Measurements from ENCODE around the gene C16orf46. TPM values are rescaled to one million over a fixed set of nuclear protein-coding genes. Genes with fewer than 3 reads are reported as not detected.

Gene C16orf46
- total RNA-seq, 6 experiments from 2014 or later = 0.23 to 1.2 (median 0.35) TPM

- H3K27me3 Mint-ChIP-seq (ENCODE audit: insufficient read depth) = peaks cover 3% of the 10 kb centered on the region
- no peaks in the 10 kb centered on the region for H3K9me3 Mint-ChIP-seq
- no peaks in the 10 kb centered on the region for H3K36me3 Mint-ChIP-seq (ENCODE audit: low read depth)
- H3K4me1 Mint-ChIP-seq (ENCODE audit: low read depth) = peaks cover 18% of the 10 kb centered on the region
- no peak for DNase-seq
- H3K4me3 Mint-ChIP-seq = peak overlapping the region; percentile 87
- no peak for TF ChIP-seq CTCF (IDR thresholded peaks at IDR 0.05)
- H3K27ac Mint-ChIP-seq = 0 out of 2 replicates have a peak overlapping the region, but pooled peaks have one; percentile 58
Measured at GRCh38 chr16:81094771-81095251, 17.8 kb upstream of the C16orf46 start.

- H3K36me3 Mint-ChIP-seq (ENCODE audit: low read depth) = no peaks in the 10 kb centered on the region
- H3K27me3 Mint-ChIP-seq (ENCODE audit: insufficient read depth) = no peaks in the 10 kb centered on the region
- no peak for DNase-seq
- H3K9me3 Mint-ChIP-seq = no peaks in the 10 kb centered on the region
- TF ChIP-seq CTCF (IDR thresholded peaks at IDR 0.05) = no peak
- no peaks in the 10 kb centered on the region for H3K4me1 Mint-ChIP-seq (ENCODE audit: low read depth)
- no peak overlapping the region for H3K27ac Mint-ChIP-seq
- H3K4me3 Mint-ChIP-seq = no peak overlapping the region
Measured at GRCh38 chr16:81088836-81089235, 11.8 kb upstream of the C16orf46 start.

- Mint-ChIP-seq H3K27ac (no peak overlapping the region), H3K9me3 (no peaks in the 10 kb centered on the region), H3K36me3 (ENCODE audit: low read depth) (no peaks in the 10 kb centered on the region), H3K27me3 (ENCODE audit: insufficient read depth) (no peaks in the 10 kb centered on the region; the same call in 1 of the 2 replicates), H3K4me1 (ENCODE audit: low read depth) (peaks cover 5% of the 10 kb centered on the region; the same call in 1 of the 2 replicates), H3K4me3 (no peak overlapping the region)
- DNase-seq = no peak
- TF ChIP-seq CTCF (IDR thresholded peaks at IDR 0.05) = no peak
Measured at GRCh38 chr16:81081014-81081413, 4.0 kb upstream of the C16orf46 start.

- Mint-ChIP-seq H3K27me3 (ENCODE audit: insufficient read depth) (no peaks in the 10 kb centered on the region; the same call in 1 of the 2 replicates), H3K27ac (no peak overlapping the region), H3K4me1 (ENCODE audit: low read depth) (peaks cover 5% of the 10 kb centered on the region; the same call in 1 of the 2 replicates), H3K36me3 (ENCODE audit: low read depth) (no peaks in the 10 kb centered on the region), H3K9me3 (no peaks in the 10 kb centered on the region), H3K4me3 (no peak overlapping the region)
- no peak for DNase-seq
- no peak for TF ChIP-seq CTCF (IDR thresholded peaks at IDR 0.05)
Measured at GRCh38 chr16:81080233-81080632, 3.2 kb upstream of the C16orf46 start.

GRCh38 chr16:81076566-81077075 lies 417 bp downstream of the C16orf46 start:
- no peaks in the 10 kb centered on the region for H3K36me3 Mint-ChIP-seq (ENCODE audit: low read depth)
- no peaks in the 10 kb centered on the region for H3K9me3 Mint-ChIP-seq
- peaks cover 11% of the 10 kb centered on the region for H3K4me1 Mint-ChIP-seq (ENCODE audit: low read depth)

More at GRCh38 chr16:81076566-81077075, 417 bp downstream of the C16orf46 start:
- no peak for TF ChIP-seq CTCF (IDR thresholded peaks at IDR 0.05)
- Mint-ChIP-seq H3K27ac (no peak overlapping the region), H3K4me3 (no peak overlapping the region), H3K27me3 (ENCODE audit: insufficient read depth) (peaks cover 3% of the 10 kb centered on the region; the same call in 1 of the 2 replicates)
- peak; percentile 78 for DNase-seq

Measured in HFFc6 (cell line).